Measurements from ENCODE around the gene TMEM243. TPM values are rescaled to one million over a fixed set of nuclear protein-coding genes. Genes with fewer than 3 reads are reported as not detected.
"Not testable (repeated sequence)": the region's sequence is repeated elsewhere in the genome, so short reads cannot be mapped to it uniquely, and the experiment has no call there.

TMEM243 gene
- polyA plus RNA-seq, 1 donor from 2014 or later: 3.7 TPM

- H2AFZ ChIP-seq (ENCODE audit: low read depth, low read length); H3K27me3 ChIP-seq (ENCODE audit: insufficient read depth, low read depth, low read length); H3F3A ChIP-seq (ENCODE audit: insufficient read depth, low read length, poor library complexity, severe bottlenecking); H3K9me2 ChIP-seq (ENCODE audit: insufficient read depth, low read length); H3K9ac ChIP-seq (ENCODE audit: low read length); H3K79me2 ChIP-seq (replicated peaks; ENCODE audit: insufficient read depth, low read length); H3K9me3 ChIP-seq (ENCODE audit: low read length); H3K4me3 ChIP-seq (ENCODE audit: low read length); H3K27ac ChIP-seq (ENCODE audit: low read length); H4K20me1 ChIP-seq (ENCODE audit: insufficient read depth); H3K4me2 ChIP-seq (ENCODE audit: low read length): not testable (repeated sequence)
- H3K36me3 ChIP-seq (ENCODE audit: insufficient read depth, low read length): peaks cover 10% of the 10 kb centered on the region
Observed at GRCh38 chr7:87203929-87204328, 15.6 kb downstream of the TMEM243 start.

GRCh38 chr7:87202705-87203104 lies 16.8 kb downstream of the TMEM243 start:
- no peak overlapping the region for H3K4me2 ChIP-seq (ENCODE audit: low read length)
- H3K4me3 ChIP-seq (ENCODE audit: low read length): no peak overlapping the region
- no peaks in the 10 kb centered on the region for H4K20me1 ChIP-seq (ENCODE audit: insufficient read depth)
- no peaks in the 10 kb centered on the region for H3K9me2 ChIP-seq (ENCODE audit: insufficient read depth, low read length)
- no peak overlapping the region for H2AFZ ChIP-seq (ENCODE audit: low read depth, low read length)
- H3K79me2 ChIP-seq (replicated peaks; ENCODE audit: insufficient read depth, low read length): peaks cover 4% of the 10 kb centered on the region
- no peak overlapping the region for H3K9ac ChIP-seq (ENCODE audit: low read length)
- no peak overlapping the region for H3K27ac ChIP-seq (ENCODE audit: low read length)
- H3K36me3 ChIP-seq (ENCODE audit: insufficient read depth, low read length): peaks cover 10% of the 10 kb centered on the region
- H3K27me3 ChIP-seq (ENCODE audit: insufficient read depth, low read depth, low read length): no peaks in the 10 kb centered on the region
- no peaks in the 10 kb centered on the region for H3F3A ChIP-seq (ENCODE audit: insufficient read depth, low read length, poor library complexity, severe bottlenecking)
- TF ChIP-seq TAF1 (IDR thresholded peaks at IDR 0.05; ENCODE audit: low read depth) (no peak), RAD21 (conservative IDR thresholded peaks at IDR 0.05) (no peak)
- H3K9me3 ChIP-seq (ENCODE audit: low read length): peaks cover 2% of the 10 kb centered on the region

DNA sequence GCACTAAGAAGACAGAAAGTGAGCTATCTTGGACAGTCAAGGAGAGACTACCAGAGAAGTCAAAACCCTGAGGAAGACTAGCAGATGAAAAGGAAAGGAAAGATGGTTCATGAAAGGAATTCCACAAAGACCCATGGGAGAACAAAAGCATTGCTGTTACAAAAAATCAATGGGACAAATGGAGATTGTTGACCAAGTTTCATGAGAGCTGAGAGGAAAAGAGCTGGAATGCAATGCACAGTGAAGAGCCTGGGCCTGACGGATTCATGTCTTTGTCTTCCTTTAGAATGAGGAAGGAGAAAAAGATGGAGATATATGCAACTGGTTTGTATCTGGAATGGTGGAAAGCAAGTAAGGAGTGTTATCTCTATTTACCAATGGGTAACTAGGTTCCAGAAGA lies 17.3 kb downstream of the TMEM243 start:
- H3K36me3 ChIP-seq (ENCODE audit: insufficient read depth, low read length): peaks cover 10% of the 10 kb centered on the region
- peaks cover 2% of the 10 kb centered on the region for H3K9me3 ChIP-seq (ENCODE audit: low read length)

GRCh38 chr7:87199700-87200450 lies 19.7 kb downstream of the TMEM243 start:
- H3K79me2 ChIP-seq (replicated peaks; ENCODE audit: insufficient read depth, low read length): peaks cover 4% of the 10 kb centered on the region
- TF ChIP-seq, protein P1, sequence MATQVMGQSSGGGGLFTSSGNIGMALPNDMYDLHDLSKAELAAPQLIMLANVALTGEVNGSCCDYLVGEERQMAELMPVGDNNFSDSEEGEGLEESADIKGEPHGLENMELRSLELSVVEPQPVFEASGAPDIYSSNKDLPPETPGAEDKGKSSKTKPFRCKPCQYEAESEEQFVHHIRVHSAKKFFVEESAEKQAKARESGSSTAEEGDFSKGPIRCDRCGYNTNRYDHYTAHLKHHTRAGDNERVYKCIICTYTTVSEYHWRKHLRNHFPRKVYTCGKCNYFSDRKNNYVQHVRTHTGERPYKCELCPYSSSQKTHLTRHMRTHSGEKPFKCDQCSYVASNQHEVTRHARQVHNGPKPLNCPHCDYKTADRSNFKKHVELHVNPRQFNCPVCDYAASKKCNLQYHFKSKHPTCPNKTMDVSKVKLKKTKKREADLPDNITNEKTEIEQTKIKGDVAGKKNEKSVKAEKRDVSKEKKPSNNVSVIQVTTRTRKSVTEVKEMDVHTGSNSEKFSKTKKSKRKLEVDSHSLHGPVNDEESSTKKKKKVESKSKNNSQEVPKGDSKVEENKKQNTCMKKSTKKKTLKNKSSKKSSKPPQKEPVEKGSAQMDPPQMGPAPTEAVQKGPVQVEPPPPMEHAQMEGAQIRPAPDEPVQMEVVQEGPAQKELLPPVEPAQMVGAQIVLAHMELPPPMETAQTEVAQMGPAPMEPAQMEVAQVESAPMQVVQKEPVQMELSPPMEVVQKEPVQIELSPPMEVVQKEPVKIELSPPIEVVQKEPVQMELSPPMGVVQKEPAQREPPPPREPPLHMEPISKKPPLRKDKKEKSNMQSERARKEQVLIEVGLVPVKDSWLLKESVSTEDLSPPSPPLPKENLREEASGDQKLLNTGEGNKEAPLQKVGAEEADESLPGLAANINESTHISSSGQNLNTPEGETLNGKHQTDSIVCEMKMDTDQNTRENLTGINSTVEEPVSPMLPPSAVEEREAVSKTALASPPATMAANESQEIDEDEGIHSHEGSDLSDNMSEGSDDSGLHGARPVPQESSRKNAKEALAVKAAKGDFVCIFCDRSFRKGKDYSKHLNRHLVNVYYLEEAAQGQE (IDR thresholded peaks at IDR 0.05; ENCODE audit: borderline replicate concordance): no peak
- no peak for TF ChIP-seq RAD21 (conservative IDR thresholded peaks at IDR 0.05)
- no peak for TF ChIP-seq EZH2 (IDR thresholded peaks at IDR 0.05; ENCODE audit: borderline replicate concordance, insufficient read depth, low read length, poor library complexity, severe bottlenecking)
- TF ChIP-seq EP300 (conservative IDR thresholded peaks at IDR 0.05; ENCODE audit: poor library complexity, severe bottlenecking): no peak
- no peak for TF ChIP-seq TAF1 (IDR thresholded peaks at IDR 0.05; ENCODE audit: low read depth)
- no peak for TF ChIP-seq POLR2AphosphoS5 (IDR thresholded peaks at IDR 0.05)
- TF ChIP-seq SMC3 (conservative IDR thresholded peaks at IDR 0.05; ENCODE audit: poor library complexity): no peak
- TF ChIP-seq MXI1 (conservative IDR thresholded peaks at IDR 0.05; ENCODE audit: poor library complexity, severe bottlenecking): no peak
- TF ChIP-seq, protein P2, sequence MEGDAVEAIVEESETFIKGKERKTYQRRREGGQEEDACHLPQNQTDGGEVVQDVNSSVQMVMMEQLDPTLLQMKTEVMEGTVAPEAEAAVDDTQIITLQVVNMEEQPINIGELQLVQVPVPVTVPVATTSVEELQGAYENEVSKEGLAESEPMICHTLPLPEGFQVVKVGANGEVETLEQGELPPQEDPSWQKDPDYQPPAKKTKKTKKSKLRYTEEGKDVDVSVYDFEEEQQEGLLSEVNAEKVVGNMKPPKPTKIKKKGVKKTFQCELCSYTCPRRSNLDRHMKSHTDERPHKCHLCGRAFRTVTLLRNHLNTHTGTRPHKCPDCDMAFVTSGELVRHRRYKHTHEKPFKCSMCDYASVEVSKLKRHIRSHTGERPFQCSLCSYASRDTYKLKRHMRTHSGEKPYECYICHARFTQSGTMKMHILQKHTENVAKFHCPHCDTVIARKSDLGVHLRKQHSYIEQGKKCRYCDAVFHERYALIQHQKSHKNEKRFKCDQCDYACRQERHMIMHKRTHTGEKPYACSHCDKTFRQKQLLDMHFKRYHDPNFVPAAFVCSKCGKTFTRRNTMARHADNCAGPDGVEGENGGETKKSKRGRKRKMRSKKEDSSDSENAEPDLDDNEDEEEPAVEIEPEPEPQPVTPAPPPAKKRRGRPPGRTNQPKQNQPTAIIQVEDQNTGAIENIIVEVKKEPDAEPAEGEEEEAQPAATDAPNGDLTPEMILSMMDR (IDR thresholded peaks at IDR 0.05; ENCODE audit: poor library complexity, severe bottlenecking): no peak
- H3K9ac ChIP-seq (ENCODE audit: low read length): no peak overlapping the region
- H3K9me2 ChIP-seq (ENCODE audit: insufficient read depth, low read length): no peaks in the 10 kb centered on the region
- no peaks in the 10 kb centered on the region for H3F3A ChIP-seq (ENCODE audit: insufficient read depth, low read length, poor library complexity, severe bottlenecking)
- H4K20me1 ChIP-seq (ENCODE audit: insufficient read depth): no peaks in the 10 kb centered on the region
- H3K36me3 ChIP-seq (ENCODE audit: insufficient read depth, low read length): peaks cover 20% of the 10 kb centered on the region
- H3K9me3 ChIP-seq (ENCODE audit: low read length): peaks cover 2% of the 10 kb centered on the region
- no peak overlapping the region for H3K4me3 ChIP-seq (ENCODE audit: low read length)
- H3K4me2 ChIP-seq (ENCODE audit: low read length): no peak overlapping the region
- no peak overlapping the region for H2AFZ ChIP-seq (ENCODE audit: low read depth, low read length)
- H3K27me3 ChIP-seq (ENCODE audit: insufficient read depth, low read depth, low read length): no peaks in the 10 kb centered on the region
- H3K27ac ChIP-seq (ENCODE audit: low read length): no peak overlapping the region

More for the DNA sequence above, 17.3 kb downstream of the TMEM243 start:
- H3K9me2 ChIP-seq (ENCODE audit: insufficient read depth, low read length): no peaks in the 10 kb centered on the region
- no peaks in the 10 kb centered on the region for H3F3A ChIP-seq (ENCODE audit: insufficient read depth, low read length, poor library complexity, severe bottlenecking)
- no peaks in the 10 kb centered on the region for H3K27me3 ChIP-seq (ENCODE audit: insufficient read depth, low read depth, low read length)
- no peak overlapping the region for H3K4me3 ChIP-seq (ENCODE audit: low read length)
- H2AFZ ChIP-seq (ENCODE audit: low read depth, low read length): no peak overlapping the region
- H4K20me1 ChIP-seq (ENCODE audit: insufficient read depth): no peaks in the 10 kb centered on the region
- TF ChIP-seq POLR2AphosphoS5 (IDR thresholded peaks at IDR 0.05) (no peak), SMC3 (conservative IDR thresholded peaks at IDR 0.05; ENCODE audit: poor library complexity) (no peak), MXI1 (conservative IDR thresholded peaks at IDR 0.05; ENCODE audit: poor library complexity, severe bottlenecking) (no peak)
- no peak overlapping the region for H3K27ac ChIP-seq (ENCODE audit: low read length)
- H3K9ac ChIP-seq (ENCODE audit: low read length): no peak overlapping the region
- no peak overlapping the region for H3K4me2 ChIP-seq (ENCODE audit: low read length)
- H3K79me2 ChIP-seq (replicated peaks; ENCODE audit: insufficient read depth, low read length): peaks cover 4% of the 10 kb centered on the region
